Measurements from ENCODE around the gene ADNP. TPM values are rescaled to one million over a fixed set of nuclear protein-coding genes. Genes with fewer than 3 reads are reported as not detected.

The ADNP gene
- total RNA-seq, 2 experiments from 2014 or later = 44.8 to 50.8 TPM

GRCh38 chr20:50850721-50851286 lies 80.4 kb downstream of the ADNP start:
- Mint-ChIP-seq H3K27me3 (ENCODE audit: low read depth) (no peaks in the 10 kb centered on the region), H3K36me3 (ENCODE audit: low read depth) (no peaks in the 10 kb centered on the region), H3K4me3 (no peak overlapping the region), H3K4me1 (ENCODE audit: low read depth) (no peaks in the 10 kb centered on the region), H3K27ac (no peak overlapping the region), H3K9me3 (no peaks in the 10 kb centered on the region)
- DNase-seq = peak; percentile 7
- intact Hi-C loops (cut with micrococcal nuclease) = no loop called here
- CTCF ChIA-PET = no interaction called here

- no peak for DNase-seq
- Mint-ChIP-seq H3K4me1 (ENCODE audit: low read depth) (peaks cover 6% of the 10 kb centered on the region), H3K9me3 (no peaks in the 10 kb centered on the region), H3K4me3 (no peak overlapping the region), H3K27me3 (ENCODE audit: low read depth) (no peaks in the 10 kb centered on the region), H3K36me3 (ENCODE audit: low read depth) (no peaks in the 10 kb centered on the region), H3K27ac (no peak overlapping the region)
- CTCF ChIA-PET = interaction anchor here (1.3 kb wide), 1 partner anchor 55 kb away, joined by 3 read pairs; the partner anchor contains the start of gene BCAS4
- intact Hi-C loops (cut with micrococcal nuclease) = no loop called here
Measured at GRCh38 chr20:50848846-50849673, 82.2 kb downstream of the ADNP start.

- no peak overlapping the region for H3K4me3 Mint-ChIP-seq
- H3K27ac Mint-ChIP-seq = no peak overlapping the region
- H3K4me1 Mint-ChIP-seq (ENCODE audit: low read depth) = peaks cover 6% of the 10 kb centered on the region
Measured at GRCh38 chr20:50848341-50848808, 82.9 kb downstream of the ADNP start.

GRCh38 chr20:50845566-50846215 lies 85.5 kb downstream of the ADNP start:
- peaks cover 6% of the 10 kb centered on the region for H3K4me1 Mint-ChIP-seq (ENCODE audit: low read depth)
- H3K27me3 Mint-ChIP-seq (ENCODE audit: low read depth) = no peaks in the 10 kb centered on the region
- DNase-seq = no peak
- H3K9me3 Mint-ChIP-seq = no peaks in the 10 kb centered on the region
- intact Hi-C loops (cut with micrococcal nuclease) = no loop called here
- CTCF ChIA-PET = no interaction called here
- H3K4me3 Mint-ChIP-seq = no peak overlapping the region
- H3K27ac Mint-ChIP-seq = no peak overlapping the region
- no peaks in the 10 kb centered on the region for H3K36me3 Mint-ChIP-seq (ENCODE audit: low read depth)

More at GRCh38 chr20:50848341-50848808, 82.9 kb downstream of the ADNP start:
- intact Hi-C loops (cut with micrococcal nuclease) = no loop called here
- no peaks in the 10 kb centered on the region for H3K27me3 Mint-ChIP-seq (ENCODE audit: low read depth)
- DNase-seq = no peak
- H3K9me3 Mint-ChIP-seq = no peaks in the 10 kb centered on the region
- H3K36me3 Mint-ChIP-seq (ENCODE audit: low read depth) = no peaks in the 10 kb centered on the region
- CTCF ChIA-PET = interaction anchor here (1.3 kb wide), 1 partner anchor 54 kb away, joined by 3 read pairs; the partner anchor contains the start of gene BCAS4

- H3K4me3 Mint-ChIP-seq = no peak overlapping the region
- peak; percentile 57 for DNase-seq
- H3K4me1 Mint-ChIP-seq (ENCODE audit: low read depth) = peaks cover 6% of the 10 kb centered on the region
- H3K27me3 Mint-ChIP-seq (ENCODE audit: low read depth) = no peaks in the 10 kb centered on the region
- H3K9me3 Mint-ChIP-seq = no peaks in the 10 kb centered on the region
- intact Hi-C loops (cut with micrococcal nuclease) = no loop called here
- peak overlapping the region; percentile 46 for H3K27ac Mint-ChIP-seq
- CTCF ChIA-PET = no interaction called here
- no peaks in the 10 kb centered on the region for H3K36me3 Mint-ChIP-seq (ENCODE audit: low read depth)
Measured at GRCh38 chr20:50844430-50845100, 86.7 kb downstream of the ADNP start.

- Mint-ChIP-seq H3K36me3 (ENCODE audit: low read depth) (no peaks in the 10 kb centered on the region), H3K4me3 (no peak overlapping the region), H3K9me3 (no peaks in the 10 kb centered on the region), H3K4me1 (ENCODE audit: low read depth) (peaks cover 6% of the 10 kb centered on the region), H3K27me3 (ENCODE audit: low read depth) (no peaks in the 10 kb centered on the region), H3K27ac (peak overlapping the region; percentile 46)
- DNase-seq = no peak
- intact Hi-C loops (cut with micrococcal nuclease) = no loop called here
- CTCF ChIA-PET = no interaction called here
Measured at GRCh38 chr20:50843331-50844276, 87.6 kb downstream of the ADNP start.

- no peaks in the 10 kb centered on the region for H3K36me3 Mint-ChIP-seq (ENCODE audit: low read depth)
- H3K9me3 Mint-ChIP-seq = no peaks in the 10 kb centered on the region
- no peak overlapping the region for H3K27ac Mint-ChIP-seq
- no peak for DNase-seq
- intact Hi-C loops (cut with micrococcal nuclease) = no loop called here
- H3K4me1 Mint-ChIP-seq (ENCODE audit: low read depth) = peaks cover 6% of the 10 kb centered on the region
- no peaks in the 10 kb centered on the region for H3K27me3 Mint-ChIP-seq (ENCODE audit: low read depth)
- no peak overlapping the region for H3K4me3 Mint-ChIP-seq
- CTCF ChIA-PET = no interaction called here
Measured at GRCh38 chr20:50842821-50843220, 88.4 kb downstream of the ADNP start.

Other genes starting within 250 kb of the ADNP start
- not detected for gene RIPOR3, start 239.9 kb downstream of the ADNP start, total RNA-seq
- 1 to 10 TPM; 3.3 to 3.9 TPM for gene PARD6B, start 199.9 kb downstream of the ADNP start, total RNA-seq
- 10 to 100 TPM; 15.7 to 16.6 TPM for gene BCAS4, start 136.4 kb downstream of the ADNP start, total RNA-seq
- 10 to 100 TPM; 64.8 to 66.1 TPM for gene DPM1, start 27.1 kb upstream of the ADNP start, total RNA-seq
- 1 to 10 TPM; 1.6 to 2.2 TPM for gene MOCS3, start 27.4 kb upstream of the ADNP start, total RNA-seq
- gene KCNG1, start 91.7 kb upstream of the ADNP start, total RNA-seq = under 1 TPM; 0.29 to 0.59 TPM